HepG2 (cell line): ENCODE measurements around the gene FTCD. TPM values are rescaled to one million over a fixed set of nuclear protein-coding genes. Genes with fewer than 3 reads are reported as not detected.

Experiments used
- CBX1 ChIP-seq: IDR thresholded peaks from one replicate; pipeline ENCODE4 v1.6.1; 2016; ENCODE audit warnings: antibody characterized with exemption, low read depth
- CHCHD3 ChIP-seq: sonication (generic); formaldehyde crosslinking; IDR thresholded peaks from 2 replicates; pipeline ENCODE4 v1.8.0; 2022; ENCODE audit warnings: mild to moderate bottlenecking, missing genetic modification reagents, moderate library complexity
- CREB1 ChIP-seq, 2 experiments: fragments of 450-650 bp in 1 of 2; IDR thresholded peaks; 2 replicates each; pipeline ENCODE4 v1.6.1; 2016 to 2017; ENCODE audit warnings: control low read depth in 1 of 2, mild to moderate bottlenecking in 1 of 2, missing compliant biosample characterization in 1 of 2, missing genetic modification characterization in 1 of 2
- CREB3 ChIP-seq: sonication (generic); formaldehyde crosslinking; IDR thresholded peaks from 2 replicates; pipeline ENCODE4 v1.5.0; 2020; ENCODE audit warnings: missing genetic modification reagents
- FOXP1 ChIP-seq, 2 experiments: fragments of 450-650 bp in 1 of 2; IDR thresholded peaks; 2 replicates each; pipeline ENCODE4 v1.6.1; 2017 to 2018; ENCODE audit warnings: antibody characterized with exemption in 1 of 2
- GABPA ChIP-seq, 2 experiments: IDR thresholded peaks; 2 replicates each; pipeline ENCODE4 v1.6.1; 2011 to 2016; ENCODE audit warnings: low read depth in 2 of 2, low read length in 1 of 2, missing biosample characterization in 1 of 2, missing genetic modification characterization in 1 of 2
- HBP1 ChIP-seq: IDR thresholded peaks from 2 replicates; pipeline ENCODE4 v1.6.1; 2016; ENCODE audit warnings: low read depth, control low read depth
- KDM6A ChIP-seq: IDR thresholded peaks from 2 replicates; pipeline ENCODE4 v1.6.1; 2016; ENCODE audit warnings: low read depth
- MEIS2 ChIP-seq: sonication (generic); formaldehyde crosslinking; IDR thresholded peaks from 2 replicates; pipeline ENCODE4 v1.9.0; 2021; ENCODE audit warnings: mild to moderate bottlenecking, missing genetic modification reagents
- NR1H2 ChIP-seq: sonication (generic); formaldehyde crosslinking; IDR thresholded peaks from 2 replicates; pipeline ENCODE4 v1.8.1; 2022; ENCODE audit warnings: low read depth, missing genetic modification reagents, borderline replicate concordance
- PRDM4 ChIP-seq: sonication (generic); formaldehyde crosslinking; IDR thresholded peaks from 2 replicates; pipeline ENCODE4 v1.9.0; 2021; ENCODE audit warnings: missing genetic modification reagents, borderline replicate concordance
- ZBTB1 ChIP-seq: sonication (generic); formaldehyde crosslinking; IDR thresholded peaks from 2 replicates; pipeline ENCODE4 v1.4.0; 2020; ENCODE audit warnings: missing genetic modification reagents, borderline replicate concordance
- ZFP90 ChIP-seq: sonication (generic); formaldehyde crosslinking; IDR thresholded peaks from 2 replicates; pipeline ENCODE4 v1.8.0; 2022; ENCODE audit warnings: missing genetic modification reagents, mild to moderate bottlenecking, inconsistent platforms, borderline replicate concordance
- ZNF180 ChIP-seq: sonication (generic); formaldehyde crosslinking; IDR thresholded peaks from 2 replicates; pipeline ENCODE4 v1.4.0; 2020; ENCODE audit warnings: low read depth, missing genetic modification reagents, borderline replicate concordance
- ZNF331 ChIP-seq: sonication (generic); formaldehyde crosslinking; IDR thresholded peaks from 2 replicates; pipeline ENCODE4 v1.4.0; 2020; ENCODE audit warnings: missing genetic modification reagents
- ZNF383 ChIP-seq: sonication (generic); formaldehyde crosslinking; IDR thresholded peaks from 2 replicates; pipeline ENCODE4 v1.4.0; 2020; ENCODE audit warnings: missing genetic modification reagents, mild to moderate bottlenecking, borderline replicate concordance
- polyA plus RNA-seq, 8 experiments: library from polyadenylated mRNA; depleted of rRNA in 3 of 8; stranded (reverse) in 7 of 8; unstranded in 1 of 8; fragments of >200 nt; fragmentation: Illumina TruSeq in 4 of 8; extraction: Trizol in 4 of 8; gene quantifications; 2 replicates each; pipeline versions ENCODE4 v1.2.1 to v1.2.3, GENCODE V29; 2011 to 2016; ENCODE audit warnings: low read depth in 4 of 8, missing spikeins in 1 of 8, mixed read lengths in 1 of 8; ENCODE audit not compliant: insufficient read depth in 1 of 8
- total RNA-seq, 5 experiments: library from RNA; depleted of rRNA; stranded (reverse); fragments of >200 nt; fragmentation: Illumina TruSeq; extraction: Trizol; gene quantifications; 2 replicates each; pipeline ENCODE4 v1.2.3, GENCODE V29; 2016; ENCODE audit warnings: low read depth in 1 of 5
- TF ChIP-seq, protein P1 (sequence below): sonication (generic); formaldehyde crosslinking; conservative IDR thresholded peaks from 2 replicates; pipeline ENCODE4 v1.4.0; 2020; ENCODE audit warnings: mild to moderate bottlenecking, missing genetic modification reagents, moderate library complexity
- TF ChIP-seq, protein P2 (sequence below): sonication (generic); formaldehyde crosslinking; IDR thresholded peaks from 2 replicates; pipeline ENCODE4 v1.4.0; 2020; ENCODE audit warnings: mild to moderate bottlenecking, missing genetic modification reagents

The FTCD gene
- total and polyA plus RNA-seq, 2 of the 13 experiments (the other 11 are each of a cell fraction or from before 2014, with no cell fraction given) = 75.7 to 105 TPM

- TF ChIP-seq NR1H2 (CRISPR knock-in tag) (no peak), KDM6A (CRISPR knock-in tag) (no peak), MEIS2 (peak; percentile 38; the same call in 1 of the 2 replicates), FOXP1 (IDR thresholded peaks at IDR 0.05) (no peak), FOXP1 (CRISPR knock-in tag; IDR thresholded peaks at IDR 0.05) (no peak), CREB3 (CRISPR knock-in tag) (0 out of 2 replicates have a peak, but pooled peaks have one; percentile 23), ZBTB1 (CRISPR knock-in tag) (no peak), GABPA (IDR thresholded peaks at IDR 0.05; ENCODE audit: low read depth, low read length) (no peak), GABPA (CRISPR knock-in tag; IDR thresholded peaks at IDR 0.05; ENCODE audit: low read depth) (no peak), ZNF331 (CRISPR knock-in tag) (no peak), CBX1 (no peak), ZNF180 (CRISPR knock-in tag) (no peak), ZNF383 (CRISPR knock-in tag) (no peak), ZFP90 (CRISPR knock-in tag) (no peak; the same call in 1 of the 2 replicates), HBP1 (CRISPR knock-in tag) (no peak), CREB1 (IDR thresholded peaks at IDR 0.05) (no peak), CREB1 (CRISPR knock-in tag; IDR thresholded peaks at IDR 0.05) (no peak), CHCHD3 (CRISPR knock-in tag) (no peak), PRDM4 (CRISPR knock-in tag) (no peak)
- TF ChIP-seq, protein P1, sequence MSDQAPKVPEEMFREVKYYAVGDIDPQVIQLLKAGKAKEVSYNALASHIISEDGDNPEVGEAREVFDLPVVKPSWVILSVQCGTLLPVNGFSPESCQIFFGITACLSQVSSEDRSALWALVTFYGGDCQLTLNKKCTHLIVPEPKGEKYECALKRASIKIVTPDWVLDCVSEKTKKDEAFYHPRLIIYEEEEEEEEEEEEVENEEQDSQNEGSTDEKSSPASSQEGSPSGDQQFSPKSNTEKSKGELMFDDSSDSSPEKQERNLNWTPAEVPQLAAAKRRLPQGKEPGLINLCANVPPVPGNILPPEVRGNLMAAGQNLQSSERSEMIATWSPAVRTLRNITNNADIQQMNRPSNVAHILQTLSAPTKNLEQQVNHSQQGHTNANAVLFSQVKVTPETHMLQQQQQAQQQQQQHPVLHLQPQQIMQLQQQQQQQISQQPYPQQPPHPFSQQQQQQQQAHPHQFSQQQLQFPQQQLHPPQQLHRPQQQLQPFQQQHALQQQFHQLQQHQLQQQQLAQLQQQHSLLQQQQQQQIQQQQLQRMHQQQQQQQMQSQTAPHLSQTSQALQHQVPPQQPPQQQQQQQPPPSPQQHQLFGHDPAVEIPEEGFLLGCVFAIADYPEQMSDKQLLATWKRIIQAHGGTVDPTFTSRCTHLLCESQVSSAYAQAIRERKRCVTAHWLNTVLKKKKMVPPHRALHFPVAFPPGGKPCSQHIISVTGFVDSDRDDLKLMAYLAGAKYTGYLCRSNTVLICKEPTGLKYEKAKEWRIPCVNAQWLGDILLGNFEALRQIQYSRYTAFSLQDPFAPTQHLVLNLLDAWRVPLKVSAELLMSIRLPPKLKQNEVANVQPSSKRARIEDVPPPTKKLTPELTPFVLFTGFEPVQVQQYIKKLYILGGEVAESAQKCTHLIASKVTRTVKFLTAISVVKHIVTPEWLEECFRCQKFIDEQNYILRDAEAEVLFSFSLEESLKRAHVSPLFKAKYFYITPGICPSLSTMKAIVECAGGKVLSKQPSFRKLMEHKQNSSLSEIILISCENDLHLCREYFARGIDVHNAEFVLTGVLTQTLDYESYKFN (CRISPR knock-in tag) = no peak
- TF ChIP-seq, protein P2, sequence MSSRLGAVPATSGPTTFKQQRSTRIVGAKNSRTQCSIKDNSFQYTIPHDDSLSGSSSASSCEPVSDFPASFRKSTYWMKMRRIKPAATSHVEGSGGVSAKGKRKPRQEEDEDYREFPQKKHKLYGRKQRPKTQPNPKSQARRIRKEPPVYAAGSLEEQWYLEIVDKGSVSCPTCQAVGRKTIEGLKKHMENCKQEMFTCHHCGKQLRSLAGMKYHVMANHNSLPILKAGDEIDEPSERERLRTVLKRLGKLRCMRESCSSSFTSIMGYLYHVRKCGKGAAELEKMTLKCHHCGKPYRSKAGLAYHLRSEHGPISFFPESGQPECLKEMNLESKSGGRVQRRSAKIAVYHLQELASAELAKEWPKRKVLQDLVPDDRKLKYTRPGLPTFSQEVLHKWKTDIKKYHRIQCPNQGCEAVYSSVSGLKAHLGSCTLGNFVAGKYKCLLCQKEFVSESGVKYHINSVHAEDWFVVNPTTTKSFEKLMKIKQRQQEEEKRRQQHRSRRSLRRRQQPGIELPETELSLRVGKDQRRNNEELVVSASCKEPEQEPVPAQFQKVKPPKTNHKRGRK = no peak
Observed at GRCh38 chr21:46154155-46154954, 1.0 kb downstream of the FTCD start (continued).
